ENCODE data around the gene MOCOS.

The MOCOS gene

DNA sequence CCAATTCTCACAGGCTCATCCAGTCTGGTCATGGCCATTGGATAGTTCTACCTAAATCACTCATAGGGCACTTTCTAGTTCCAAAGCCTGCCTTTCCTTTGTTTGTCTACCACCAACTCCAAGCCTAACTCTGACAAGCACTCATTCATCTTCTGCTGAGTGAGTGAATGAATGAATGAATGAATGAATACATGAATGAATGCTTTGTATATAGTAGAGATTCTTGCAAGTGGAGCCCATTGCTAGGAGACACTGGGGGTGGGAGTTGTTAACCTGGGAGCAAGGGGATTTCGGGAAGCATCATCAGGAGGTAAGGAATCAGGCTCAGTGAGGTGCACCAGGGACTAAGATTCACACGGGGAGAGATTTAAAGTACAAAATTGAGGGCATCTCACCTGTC, 3.3 kb upstream of the MOCOS start:
- Histone ChIP-seq H3K27me3 (ENCODE audit: control insufficient read depth, insufficient read depth, low read length) (no peaks in the 10 kb centered on the region), H3K27ac (ENCODE audit: low read depth, low read length) (no peak overlapping the region), H3K4me3 (ENCODE audit: low read length) (no peak overlapping the region), H3K4me1 (ENCODE audit: control insufficient read depth, insufficient read depth, low read length) (peaks cover 2% of the 10 kb centered on the region), H3K36me3 (ENCODE audit: control insufficient read depth, insufficient read depth, low read length) (no peaks in the 10 kb centered on the region), H3K9ac (ENCODE audit: low read length) (no peak overlapping the region)

DNA sequence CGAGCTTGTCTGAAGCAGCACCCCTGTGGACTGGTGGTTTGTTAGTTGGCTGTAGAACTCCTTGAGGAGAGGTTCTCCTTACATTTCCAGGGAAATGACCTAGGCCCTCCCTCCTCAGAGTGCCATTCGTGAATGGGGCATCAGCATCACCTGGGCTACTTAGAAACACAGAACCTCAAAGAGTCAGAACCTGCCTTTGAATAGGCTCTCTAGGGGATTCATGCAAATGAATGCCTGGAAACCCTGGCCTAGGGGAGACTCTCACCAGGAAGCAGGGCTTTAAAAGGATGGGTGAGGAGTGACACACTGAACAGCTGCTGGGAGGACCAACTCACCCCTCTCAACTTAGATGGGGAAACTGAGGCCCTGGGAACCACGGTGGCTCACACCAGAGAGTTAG, 2.1 kb upstream of the MOCOS start:
- no peaks in the 10 kb centered on the region for H3K36me3 ChIP-seq (ENCODE audit: control insufficient read depth, insufficient read depth, low read length)
- H3K9ac ChIP-seq (ENCODE audit: low read length) = no peak overlapping the region
- no peaks in the 10 kb centered on the region for H3K27me3 ChIP-seq (ENCODE audit: control insufficient read depth, insufficient read depth, low read length)
- no peak overlapping the region for H3K4me3 ChIP-seq (ENCODE audit: low read length)
- peaks cover 2% of the 10 kb centered on the region for H3K4me1 ChIP-seq (ENCODE audit: control insufficient read depth, insufficient read depth, low read length)
- no peak overlapping the region for H3K27ac ChIP-seq (ENCODE audit: low read depth, low read length)

DNA sequence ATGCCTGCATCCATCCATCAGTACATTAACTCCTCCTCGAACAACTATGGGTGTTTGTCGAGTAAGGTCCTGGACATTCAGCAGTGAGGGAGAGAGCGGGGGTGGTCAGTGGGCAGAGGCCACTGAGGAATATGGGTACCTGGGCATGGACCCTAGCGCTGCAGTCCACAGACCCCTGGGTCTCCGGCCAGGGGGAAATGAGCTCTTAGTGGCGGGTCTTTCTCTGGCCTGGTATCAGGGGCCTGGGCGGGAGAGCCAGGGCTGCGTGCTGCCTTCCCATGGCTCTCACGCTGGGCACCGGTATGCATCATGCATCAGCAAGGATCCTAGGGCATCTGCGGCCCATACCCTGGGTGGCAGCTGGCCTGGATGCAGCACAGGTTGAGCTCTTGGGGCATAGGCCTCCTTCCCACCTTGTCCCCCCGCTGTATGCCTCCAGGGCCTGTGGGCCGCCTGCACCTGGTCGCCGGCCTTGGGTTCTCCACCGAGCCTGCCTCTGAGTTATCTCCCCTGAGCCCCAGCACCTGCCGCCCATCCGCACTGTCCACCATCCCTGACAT, 1.3 kb upstream of the MOCOS start:
- peak overlapping the region; percentile 77 for H3K4me3 ChIP-seq (ENCODE audit: low read length)
- no peaks in the 10 kb centered on the region for H3K36me3 ChIP-seq (ENCODE audit: control insufficient read depth, insufficient read depth, low read length)
- H3K27me3 ChIP-seq (ENCODE audit: control insufficient read depth, insufficient read depth, low read length) = no peaks in the 10 kb centered on the region
- no peak overlapping the region for H3K27ac ChIP-seq (ENCODE audit: low read depth, low read length)
- peaks cover 2% of the 10 kb centered on the region for H3K4me1 ChIP-seq (ENCODE audit: control insufficient read depth, insufficient read depth, low read length)
- H3K9ac ChIP-seq (ENCODE audit: low read length) = no peak overlapping the region

DNA sequence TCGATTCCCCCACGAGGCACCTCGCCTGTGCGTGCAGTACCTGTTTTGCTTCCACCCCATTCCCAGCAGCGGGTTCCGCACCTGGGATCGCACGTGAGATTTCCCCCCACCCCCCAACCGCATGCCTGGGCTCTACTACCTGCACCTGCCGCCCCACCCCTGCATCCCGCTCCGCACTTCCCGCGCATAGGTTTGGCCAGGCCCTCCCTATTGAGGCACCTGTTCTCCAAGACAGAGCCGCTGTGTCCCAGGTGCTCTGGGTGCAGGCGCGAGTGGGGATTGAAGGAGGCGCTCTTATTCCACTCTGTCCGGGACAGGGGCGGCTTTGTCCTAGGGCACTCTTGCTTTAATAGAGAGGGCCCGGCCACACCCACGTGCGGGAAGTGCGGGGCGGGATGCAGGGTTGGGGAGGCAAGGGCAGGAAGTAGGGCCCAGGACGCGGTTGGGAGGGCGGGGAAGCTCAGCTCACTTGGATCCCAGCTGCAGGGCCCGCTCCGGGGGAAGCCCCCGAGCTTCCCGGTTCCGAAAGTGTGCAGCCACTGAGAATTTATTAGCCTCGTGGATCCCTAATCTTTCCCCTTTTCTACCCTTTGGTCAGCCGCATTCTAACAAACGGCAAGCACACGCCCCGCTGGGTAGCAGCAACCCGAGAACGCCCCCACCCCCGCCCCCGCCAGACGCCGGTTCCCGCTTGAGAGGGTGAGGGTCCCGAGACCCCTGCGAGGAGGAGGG, 670 bp upstream of the MOCOS start:
- H3K4me3 ChIP-seq (ENCODE audit: low read length) = peak overlapping the region; percentile 77
- H3K27me3 ChIP-seq (ENCODE audit: control insufficient read depth, insufficient read depth, low read length) = no peaks in the 10 kb centered on the region
- no peaks in the 10 kb centered on the region for H3K36me3 ChIP-seq (ENCODE audit: control insufficient read depth, insufficient read depth, low read length)
- no peak overlapping the region for H3K27ac ChIP-seq (ENCODE audit: low read depth, low read length)
- H3K9ac ChIP-seq (ENCODE audit: low read length) = peak overlapping the region; percentile 29
- H3K4me1 ChIP-seq (ENCODE audit: control insufficient read depth, insufficient read depth, low read length) = peaks cover 2% of the 10 kb centered on the region

DNA sequence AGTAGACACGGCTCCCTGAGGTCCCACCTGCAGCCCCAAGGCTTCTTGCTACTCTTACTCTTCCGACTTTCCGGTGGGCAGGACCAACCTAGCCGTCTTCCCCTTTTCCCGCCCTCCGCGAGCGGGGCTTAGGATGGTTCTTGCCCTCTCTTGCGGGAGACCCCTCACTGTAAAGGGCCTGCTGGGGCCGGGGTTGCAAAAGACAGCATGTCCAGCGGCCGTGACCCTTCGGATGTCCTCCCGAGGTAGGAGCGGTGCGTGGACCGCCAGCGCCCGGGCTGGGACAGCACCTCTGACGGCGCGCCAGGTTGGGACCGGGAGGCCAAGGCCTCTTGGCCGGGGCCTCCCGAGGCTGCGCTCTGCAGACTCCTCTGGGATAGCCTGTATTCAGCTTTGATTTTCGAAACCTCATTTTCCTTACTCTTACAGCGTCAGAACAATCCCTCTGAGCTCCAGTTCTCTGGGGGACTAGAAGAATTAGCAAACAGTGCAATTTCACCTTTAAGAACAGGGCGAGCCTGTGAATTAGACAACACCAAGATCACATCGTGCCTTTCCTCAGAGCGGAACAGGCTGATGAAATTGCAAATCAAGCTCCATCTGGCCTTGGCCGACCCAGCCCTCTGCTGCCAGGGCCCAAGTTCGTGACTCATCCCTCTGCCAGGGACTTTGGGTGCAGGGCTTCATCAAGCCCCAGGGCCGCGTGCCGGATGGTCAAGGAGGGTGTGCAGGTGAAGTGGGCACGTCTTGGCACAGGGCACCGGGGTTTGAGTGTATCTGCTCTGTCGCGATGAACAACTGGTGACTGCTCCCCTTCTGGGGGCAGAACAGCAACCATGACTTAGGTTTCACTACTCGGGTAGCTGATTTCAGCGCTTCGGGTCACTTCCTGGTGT, 777 bp downstream of the MOCOS start:
- no peaks in the 10 kb centered on the region for H3K27me3 ChIP-seq (ENCODE audit: control insufficient read depth, insufficient read depth, low read length)
- H3K4me1 ChIP-seq (ENCODE audit: control insufficient read depth, insufficient read depth, low read length) = peaks cover 2% of the 10 kb centered on the region
- peak overlapping the region; percentile 57 for H3K9ac ChIP-seq (ENCODE audit: low read length)
- H3K4me3 ChIP-seq (ENCODE audit: low read length) = peak overlapping the region; percentile 77
- no peaks in the 10 kb centered on the region for H3K36me3 ChIP-seq (ENCODE audit: control insufficient read depth, insufficient read depth, low read length)
- H3K27ac ChIP-seq (ENCODE audit: low read depth, low read length) = no peak overlapping the region

DNA sequence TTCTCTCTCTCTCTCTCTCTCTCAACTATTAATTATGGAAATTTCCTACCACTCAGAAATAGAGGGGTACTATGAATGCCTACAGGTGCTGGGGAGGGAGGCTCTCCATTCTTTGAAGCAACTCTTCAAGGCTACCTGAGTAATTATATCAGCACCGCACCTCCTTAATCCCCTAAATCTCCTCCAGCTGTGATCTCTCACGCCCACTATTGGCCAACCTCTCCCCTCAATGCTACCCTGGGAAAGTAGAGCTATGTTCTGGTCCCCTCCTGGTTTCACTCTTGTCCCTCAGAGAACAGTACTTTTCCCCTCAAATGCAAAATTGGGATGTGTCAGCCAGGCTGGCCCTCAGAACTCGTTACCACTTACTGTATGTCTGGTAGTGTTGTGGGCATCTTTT, 1.6 kb downstream of the MOCOS start:
- peaks cover 2% of the 10 kb centered on the region for H3K4me1 ChIP-seq (ENCODE audit: control insufficient read depth, insufficient read depth, low read length)
- H3K4me3 ChIP-seq (ENCODE audit: low read length) = no peak overlapping the region
- no peak overlapping the region for H3K9ac ChIP-seq (ENCODE audit: low read length)
- H3K27me3 ChIP-seq (ENCODE audit: control insufficient read depth, insufficient read depth, low read length) = no peaks in the 10 kb centered on the region
- H3K36me3 ChIP-seq (ENCODE audit: control insufficient read depth, insufficient read depth, low read length) = no peaks in the 10 kb centered on the region
- H3K27ac ChIP-seq (ENCODE audit: low read depth, low read length) = no peak overlapping the region

DNA sequence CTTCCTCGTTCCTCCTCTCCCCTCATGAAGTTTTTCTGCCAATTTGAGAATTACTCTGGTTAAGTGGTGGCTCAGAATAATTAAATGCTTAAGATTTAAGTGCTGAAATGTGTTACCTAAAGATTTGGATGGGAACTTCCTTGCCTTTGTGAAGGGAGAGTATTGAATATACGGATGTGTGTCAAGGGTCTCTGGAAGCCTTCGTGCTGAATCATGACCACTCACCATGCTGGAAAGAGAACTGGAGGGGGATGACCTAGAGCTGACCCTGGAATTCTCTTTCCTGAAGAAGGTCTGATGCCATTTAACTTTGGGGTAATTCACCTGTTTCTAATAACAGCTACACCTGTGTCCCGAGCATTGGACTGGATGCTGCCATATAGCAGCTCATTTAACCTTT, 2.2 kb downstream of the MOCOS start:
- no peak overlapping the region for H3K9ac ChIP-seq (ENCODE audit: low read length)
- H3K36me3 ChIP-seq (ENCODE audit: control insufficient read depth, insufficient read depth, low read length) = no peaks in the 10 kb centered on the region
- no peak overlapping the region for H3K27ac ChIP-seq (ENCODE audit: low read depth, low read length)
- peaks cover 2% of the 10 kb centered on the region for H3K4me1 ChIP-seq (ENCODE audit: control insufficient read depth, insufficient read depth, low read length)
- no peaks in the 10 kb centered on the region for H3K27me3 ChIP-seq (ENCODE audit: control insufficient read depth, insufficient read depth, low read length)
- no peak overlapping the region for H3K4me3 ChIP-seq (ENCODE audit: low read length)

DNA sequence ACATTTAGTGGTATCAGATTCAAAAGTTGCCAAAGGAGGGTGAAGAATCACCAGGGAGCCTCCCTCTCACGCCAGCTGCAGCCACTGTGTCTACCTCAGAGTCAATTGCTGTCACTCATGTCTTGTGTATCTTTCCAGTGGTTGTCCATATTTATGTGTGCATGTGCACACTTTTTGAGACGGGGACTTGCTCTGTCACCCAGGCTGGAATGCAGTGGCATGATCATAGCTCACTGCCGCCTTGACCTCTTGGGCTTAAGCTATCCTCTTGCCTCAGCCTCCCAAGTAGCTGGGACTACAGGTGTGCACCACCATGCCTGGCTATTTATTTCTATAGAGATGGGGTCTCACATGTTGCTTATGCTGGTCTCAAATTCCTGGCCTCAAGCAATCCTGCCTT, 4.0 kb downstream of the MOCOS start:
- H3K4me1 ChIP-seq (ENCODE audit: control insufficient read depth, insufficient read depth, low read length) = peaks cover 2% of the 10 kb centered on the region
- no peaks in the 10 kb centered on the region for H3K27me3 ChIP-seq (ENCODE audit: control insufficient read depth, insufficient read depth, low read length)
- no peaks in the 10 kb centered on the region for H3K36me3 ChIP-seq (ENCODE audit: control insufficient read depth, insufficient read depth, low read length)
- no peak overlapping the region for H3K27ac ChIP-seq (ENCODE audit: low read depth, low read length)
- H3K9ac ChIP-seq (ENCODE audit: low read length) = no peak overlapping the region
- no peak overlapping the region for H3K4me3 ChIP-seq (ENCODE audit: low read length)

DNA sequence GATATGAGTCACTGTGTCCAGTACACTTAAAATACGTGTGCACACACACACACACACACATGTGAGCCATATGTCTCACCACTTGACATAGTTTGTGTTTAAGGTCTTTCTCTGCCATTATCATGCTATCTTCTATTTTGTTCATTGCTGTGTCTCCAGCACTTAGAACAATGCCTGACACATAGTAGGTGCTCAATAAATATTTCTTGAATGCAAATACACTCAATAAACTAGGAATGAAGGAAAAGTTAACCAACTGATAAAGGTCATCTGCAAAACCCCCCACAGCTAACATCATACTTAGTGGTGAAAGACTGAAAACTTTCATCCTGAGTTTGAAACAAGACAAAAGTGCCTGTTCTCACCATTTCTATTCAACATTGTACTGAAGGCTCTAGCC, 4.4 kb downstream of the MOCOS start:
- H3K27me3 ChIP-seq (ENCODE audit: control insufficient read depth, insufficient read depth, low read length) = no peaks in the 10 kb centered on the region
- H3K4me3 ChIP-seq (ENCODE audit: low read length) = no peak overlapping the region
- H3K4me1 ChIP-seq (ENCODE audit: control insufficient read depth, insufficient read depth, low read length) = peaks cover under 1% of the 10 kb centered on the region
- no peak overlapping the region for H3K9ac ChIP-seq (ENCODE audit: low read length)
- H3K36me3 ChIP-seq (ENCODE audit: control insufficient read depth, insufficient read depth, low read length) = no peaks in the 10 kb centered on the region
- H3K27ac ChIP-seq (ENCODE audit: low read depth, low read length) = no peak overlapping the region

DNA sequence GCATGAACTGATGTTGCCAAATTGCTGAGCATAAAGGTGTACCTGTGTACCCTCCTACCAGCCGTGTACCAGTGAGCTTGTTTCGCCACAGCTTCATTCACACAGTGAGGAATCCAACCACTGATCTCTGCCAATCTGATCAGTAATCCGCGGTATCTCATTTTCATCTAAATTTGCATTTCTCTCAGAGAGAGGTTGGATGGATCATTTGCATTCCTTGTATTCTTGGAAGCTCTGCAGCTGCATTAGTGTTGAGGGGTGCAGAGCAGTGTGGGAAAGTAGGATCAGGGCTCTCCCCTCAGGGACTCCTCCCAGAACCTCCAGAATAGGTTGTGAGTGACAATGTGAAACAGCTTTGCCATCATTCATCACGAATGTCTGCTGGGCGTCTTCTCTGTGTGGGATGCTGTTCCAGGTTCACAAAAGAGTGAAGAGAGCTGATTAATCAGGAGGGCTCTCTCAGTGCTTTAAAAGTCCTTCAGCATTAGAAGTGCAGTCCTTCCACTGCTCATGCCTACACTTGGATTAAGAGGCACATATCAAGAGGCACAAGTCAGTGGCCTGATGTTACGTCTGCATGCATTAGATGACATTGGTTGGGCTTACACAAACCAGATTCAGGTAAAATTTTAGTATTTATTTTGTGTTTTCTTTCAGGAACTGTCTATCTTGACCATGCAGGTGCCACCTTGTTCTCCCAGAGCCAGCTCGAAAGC, 7.5 kb downstream of the MOCOS start:
- no peak overlapping the region for H3K27ac ChIP-seq (ENCODE audit: low read depth, low read length)
- H3K36me3 ChIP-seq (ENCODE audit: control insufficient read depth, insufficient read depth, low read length) = no peaks in the 10 kb centered on the region
- no peak overlapping the region for H3K4me3 ChIP-seq (ENCODE audit: low read length)
- no peaks in the 10 kb centered on the region for H3K27me3 ChIP-seq (ENCODE audit: control insufficient read depth, insufficient read depth, low read length)
- H3K4me1 ChIP-seq (ENCODE audit: control insufficient read depth, insufficient read depth, low read length) = no peaks in the 10 kb centered on the region
- H3K9ac ChIP-seq (ENCODE audit: low read length) = no peak overlapping the region

DNA sequence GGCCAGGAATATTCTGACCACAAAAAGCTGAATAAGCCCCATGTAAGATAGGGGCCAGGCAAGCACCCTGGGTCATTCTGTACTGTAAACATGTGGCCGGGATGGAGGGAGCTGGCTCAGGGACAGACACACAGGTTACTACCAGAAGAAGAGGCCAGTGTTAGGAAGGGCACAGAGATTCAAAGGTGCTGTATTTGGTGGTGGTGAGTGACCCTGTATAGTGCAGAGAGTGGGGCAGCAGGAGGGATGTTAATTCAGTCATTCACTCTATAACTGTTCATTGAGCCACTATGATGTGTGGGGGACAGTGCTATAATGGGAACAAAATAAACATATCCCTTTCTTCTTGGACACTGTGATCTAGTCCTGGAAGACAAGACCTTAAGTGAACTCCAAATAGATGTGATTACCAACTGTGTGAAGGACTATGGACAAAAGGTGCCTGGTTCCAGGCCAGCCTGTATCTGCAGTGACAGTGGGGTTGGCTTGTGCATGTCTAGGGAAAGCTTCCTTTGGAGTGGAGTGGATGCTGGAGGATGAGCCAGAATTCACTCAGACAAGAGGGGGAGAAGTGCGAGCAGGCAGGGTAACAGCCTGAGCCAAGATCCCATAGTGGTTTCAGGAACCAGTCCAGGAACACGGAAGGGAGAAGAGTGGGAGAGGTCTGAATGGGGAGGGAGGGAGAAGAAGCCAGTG, 8.3 kb downstream of the MOCOS start:
- H3K27me3 ChIP-seq (ENCODE audit: control insufficient read depth, insufficient read depth, low read length) = no peaks in the 10 kb centered on the region
- H3K27ac ChIP-seq (ENCODE audit: low read depth, low read length) = no peak overlapping the region
- H3K4me1 ChIP-seq (ENCODE audit: control insufficient read depth, insufficient read depth, low read length) = no peaks in the 10 kb centered on the region
- H3K9ac ChIP-seq (ENCODE audit: low read length) = no peak overlapping the region
- no peak overlapping the region for H3K4me3 ChIP-seq (ENCODE audit: low read length)
- no peaks in the 10 kb centered on the region for H3K36me3 ChIP-seq (ENCODE audit: control insufficient read depth, insufficient read depth, low read length)

All from rectal smooth muscle tissue (tissue), 1 donor.